SK-N-SH (cell line): ENCODE measurements around the gene PCSK6. TPM values are rescaled to one million over a fixed set of nuclear protein-coding genes. Genes with fewer than 3 reads are reported as not detected.

Source experiments
- CTCF ChIA-PET: fragments of 300-600, 350-600 bp; formaldehyde crosslinking; extraction: SDS; loops from one replicate; lab custom pipeline; 2021; lab: Yijun Ruan, JAX
- POLR2A ChIA-PET: fragments of 350-600 bp; sonication (Branson Sonifier 250); formaldehyde crosslinking; extraction: SDS; loops from one replicate; lab custom pipeline; 2020; ENCODE audit warnings: antibody characterized with exemption, inconsistent platforms; lab: Yijun Ruan, JAX
- DNase-seq: peaks from one replicate; pipeline ENCODE4 v3.0.0; 2012
- H2AFZ ChIP-seq: fragments of 200-600 bp; sonication (generic); 2 replicates; pipeline ENCODE4 v1.8.1; 2016; ENCODE audit warnings: antibody characterized with exemption, mild to moderate bottlenecking, low read depth
- H3F3A ChIP-seq: fragments of 200-600 bp; sonication (generic); replicated peaks from 2 replicates; pipeline ENCODE3; 2016; ENCODE audit warnings: antibody characterized with exemption, mild to moderate bottlenecking; ENCODE audit not compliant: insufficient read depth
- H3K27ac ChIP-seq, 2 experiments: fragments of 200-500 bp in 1 of 2; fragments of 200-600 bp in 1 of 2; sonication (Bioruptor generic) in 1 of 2; sonication (generic), shearing (Covaris generic) in 1 of 2; 2 replicates each; pipeline versions ENCODE4 v1.5.1 to v1.6.1; 2014 to 2016; ENCODE audit warnings: low read depth in 2 of 2, inconsistent platforms in 1 of 2, low read length in 1 of 2, mild to moderate bottlenecking in 1 of 2, mixed read lengths in 1 of 2
- H3K27me3 ChIP-seq: fragments of 200-600 bp; sonication (generic), shearing (Covaris generic); 2 replicates; pipeline ENCODE4 v1.6.1; 2016; ENCODE audit warnings: mixed run types; ENCODE audit not compliant: insufficient read depth
- H3K36me3 ChIP-seq, 2 experiments: fragments of 200-500 bp in 1 of 2; fragments of 200-600 bp in 1 of 2; sonication (Bioruptor generic) in 1 of 2; sonication (generic) in 1 of 2; replicated peaks in 1 of 2; 2 replicates each; pipeline versions ENCODE3 to v1.5.1; 2014 to 2016; ENCODE audit warnings: low read length in 1 of 2, mild to moderate bottlenecking in 1 of 2; ENCODE audit not compliant: insufficient read depth in 2 of 2, control insufficient read depth in 1 of 2
- H3K4me1 ChIP-seq, 2 experiments: fragments of 200-500 bp in 1 of 2; fragments of 200-600 bp in 1 of 2; sonication (Bioruptor generic) in 1 of 2; sonication (generic), shearing (Covaris generic) in 1 of 2; 2 replicates each; pipeline versions ENCODE4 v1.5.1 to v1.6.1; 2014 to 2016; ENCODE audit warnings: low read depth in 1 of 2, low read length in 1 of 2, mixed run types in 1 of 2; ENCODE audit not compliant: insufficient read depth in 2 of 2, control insufficient read depth in 1 of 2
- H3K4me2 ChIP-seq: fragments of 200-600 bp; sonication (generic), shearing (Covaris generic); 2 replicates; pipeline ENCODE4 v1.6.1; 2017; ENCODE audit warnings: mixed run types
- H3K4me3 ChIP-seq, 2 experiments: fragments of 200-500 bp in 1 of 2; fragments of 200-600 bp in 1 of 2; sonication (Bioruptor generic) in 1 of 2; sonication (generic), shearing (Covaris generic) in 1 of 2; 2 replicates each; pipeline versions ENCODE4 v1.5.1 to v1.8.1; 2014 to 2016; ENCODE audit warnings: low read depth in 2 of 2, inconsistent platforms in 1 of 2, low read length in 1 of 2, mild to moderate bottlenecking in 1 of 2, mixed read lengths in 1 of 2, moderate library complexity in 1 of 2
- H3K79me2 ChIP-seq: fragments of 200-600 bp; sonication (generic); 2 replicates; pipeline ENCODE4 v1.8.1; 2017; ENCODE audit warnings: mild to moderate bottlenecking; ENCODE audit not compliant: insufficient read depth
- H3K9ac ChIP-seq: fragments of 200-600 bp; sonication (generic); 2 replicates; pipeline ENCODE4 v1.6.1; 2017; ENCODE audit warnings: mixed run types
- H3K9me2 ChIP-seq: fragments of 200-600 bp; sonication (generic); 2 replicates; pipeline ENCODE4 v1.6.1; 2017; ENCODE audit warnings: mixed run types
- H3K9me3 ChIP-seq: fragments of 200-600 bp; sonication (generic); 2 replicates; pipeline ENCODE4 v1.6.1; 2017; ENCODE audit warnings: mixed run types, mild to moderate bottlenecking, moderate library complexity
- H4K20me1 ChIP-seq: fragments of 200-600 bp; sonication (generic); 2 replicates; pipeline ENCODE4 v1.6.1; 2017; ENCODE audit warnings: mild to moderate bottlenecking, mixed run types; ENCODE audit not compliant: insufficient read depth
- CHD2 ChIP-seq: fragments of 150-350 bp; IDR thresholded peaks from 2 replicates; pipeline ENCODE4 v1.6.1; 2018; ENCODE audit warnings: low read length; ENCODE audit not compliant: partially characterized antibody
- ELF1 ChIP-seq: IDR thresholded peaks from 2 replicates; pipeline ENCODE4 v1.4.0; 2012
- EP300 ChIP-seq, 2 experiments: IDR thresholded peaks; 2 replicates each; pipeline versions ENCODE4 v1.4.0 to v1.6.1; 2012; ENCODE audit warnings: borderline replicate concordance in 1 of 2, low read depth in 1 of 2, low read length in 1 of 2
- FOSL2 ChIP-seq: IDR thresholded peaks from 2 replicates; pipeline ENCODE4 v1.4.0; 2012; ENCODE audit warnings: low read depth, mild to moderate bottlenecking, moderate library complexity, borderline replicate concordance
- MXI1 ChIP-seq: IDR thresholded peaks from 2 replicates; pipeline ENCODE4 v1.6.1; 2012; ENCODE audit warnings: mild to moderate bottlenecking, low read depth, low read length, improper control_type of control experiment
- NFIC ChIP-seq: IDR thresholded peaks from 2 replicates; pipeline ENCODE4 v1.4.0; 2012; ENCODE audit warnings: borderline replicate concordance
- POLR2AphosphoS5 ChIP-seq: IDR thresholded peaks from 2 replicates; pipeline ENCODE4 v1.6.1; 2012; ENCODE audit warnings: low read depth, low read length
- RXRA ChIP-seq: IDR thresholded peaks from 2 replicates; pipeline ENCODE4 v1.4.0; 2012; ENCODE audit warnings: low read depth, mild to moderate bottlenecking, borderline replicate concordance
- WGBS: methylation state at CpG from one replicate; pipeline ENCODE4 v1.1.6; 2017; ENCODE audit warnings: low lambda C conversion rate; 5-methylcytosine and 5-hydroxymethylcytosine counted together
- polyA plus RNA-seq, 3 experiments: library from polyadenylated mRNA; depleted of rRNA; stranded (reverse); fragments of >200 nt; gene quantifications; 2 replicates each; pipeline ENCODE4 v1.2.3, GENCODE V29; 2012
- TF ChIP-seq, protein P1 (sequence below): fragments of 200-600 bp; sonication (generic); IDR thresholded peaks from 2 replicates; pipeline ENCODE4 v1.6.1; 2017; ENCODE audit warnings: antibody characterized with exemption, mild to moderate bottlenecking, moderate library complexity
- TF ChIP-seq, protein P2 (sequence below): IDR thresholded peaks from 2 replicates; pipeline ENCODE4 v1.4.0; 2012; ENCODE audit warnings: low read depth, borderline replicate concordance
- TF ChIP-seq, protein P3 (sequence below): IDR thresholded peaks from 2 replicates; pipeline ENCODE4 v1.6.1; 2012; ENCODE audit warnings: mild to moderate bottlenecking, low read depth, low read length, moderate library complexity
- TF ChIP-seq, protein P4 (sequence below): IDR thresholded peaks from 2 replicates; pipeline ENCODE4; 2012

PCSK6 gene
- polyA plus RNA-seq, 1 of the 3 experiments (the other 2 are of a cell fraction) = 0.03 TPM

DNA sequence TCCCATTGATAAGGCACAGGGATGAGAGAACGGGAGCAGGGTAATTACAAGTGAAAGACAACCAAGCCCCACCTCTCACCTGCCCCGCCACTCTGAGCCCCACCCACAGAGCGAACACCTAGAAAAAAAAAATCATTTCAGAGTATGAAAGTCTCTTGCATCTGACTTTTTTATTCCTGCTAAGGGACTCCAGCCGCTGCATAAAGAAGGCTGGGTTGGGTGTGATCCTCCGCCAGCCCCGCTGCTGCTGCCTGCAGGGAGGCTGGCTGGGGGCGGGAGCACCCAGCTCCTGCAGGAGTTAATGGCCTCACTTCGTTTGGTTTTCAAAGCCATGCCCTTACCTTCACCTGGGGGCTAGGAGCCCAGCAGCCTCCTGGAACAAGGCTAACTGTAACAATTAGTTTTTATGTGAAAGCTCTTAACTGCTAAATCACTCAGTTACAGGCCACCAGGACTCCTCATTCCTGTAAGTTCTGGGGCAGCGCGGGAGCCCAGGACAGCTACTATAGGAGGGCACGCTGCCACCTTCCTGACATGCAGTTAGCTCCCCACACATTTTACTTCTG, 116.5 kb downstream of the PCSK6 start:
- 65% methylated on average over 9 of the region's 11 CpGs for WGBS
- Histone ChIP-seq H3K9me2 (no peaks in the 10 kb centered on the region), H3K4me2 (no peak overlapping the region), H3K79me2 (no peaks in the 10 kb centered on the region), H3K4me1 (peaks cover 0 to 15% of the 10 kb centered on the region in 2 experiments; a peak in 1 of 4 replicates), H4K20me1 (no peaks in the 10 kb centered on the region), H2AFZ (no peak overlapping the region), H3K27ac (no peak overlapping the region), H3K27me3 (no peaks in the 10 kb centered on the region), H3K36me3 (no peaks in the 10 kb centered on the region), H3K4me3 (no peak overlapping the region), H3K9ac (no peak overlapping the region), H3K9me3 (no peaks in the 10 kb centered on the region), H3F3A (no peaks in the 10 kb centered on the region)
- DNase-seq = no peak
- POLR2A ChIA-PET = no interaction called here
- CTCF ChIA-PET = interaction anchor here (0.7 kb wide), 1 partner anchor 268 kb away, joined by 3 read pairs; no protein-coding TSS in a partner anchor
- no peak for TF ChIP-seq RXRA
- TF ChIP-seq, protein P1, sequence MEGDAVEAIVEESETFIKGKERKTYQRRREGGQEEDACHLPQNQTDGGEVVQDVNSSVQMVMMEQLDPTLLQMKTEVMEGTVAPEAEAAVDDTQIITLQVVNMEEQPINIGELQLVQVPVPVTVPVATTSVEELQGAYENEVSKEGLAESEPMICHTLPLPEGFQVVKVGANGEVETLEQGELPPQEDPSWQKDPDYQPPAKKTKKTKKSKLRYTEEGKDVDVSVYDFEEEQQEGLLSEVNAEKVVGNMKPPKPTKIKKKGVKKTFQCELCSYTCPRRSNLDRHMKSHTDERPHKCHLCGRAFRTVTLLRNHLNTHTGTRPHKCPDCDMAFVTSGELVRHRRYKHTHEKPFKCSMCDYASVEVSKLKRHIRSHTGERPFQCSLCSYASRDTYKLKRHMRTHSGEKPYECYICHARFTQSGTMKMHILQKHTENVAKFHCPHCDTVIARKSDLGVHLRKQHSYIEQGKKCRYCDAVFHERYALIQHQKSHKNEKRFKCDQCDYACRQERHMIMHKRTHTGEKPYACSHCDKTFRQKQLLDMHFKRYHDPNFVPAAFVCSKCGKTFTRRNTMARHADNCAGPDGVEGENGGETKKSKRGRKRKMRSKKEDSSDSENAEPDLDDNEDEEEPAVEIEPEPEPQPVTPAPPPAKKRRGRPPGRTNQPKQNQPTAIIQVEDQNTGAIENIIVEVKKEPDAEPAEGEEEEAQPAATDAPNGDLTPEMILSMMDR = no peak
- TF ChIP-seq, protein P2, sequence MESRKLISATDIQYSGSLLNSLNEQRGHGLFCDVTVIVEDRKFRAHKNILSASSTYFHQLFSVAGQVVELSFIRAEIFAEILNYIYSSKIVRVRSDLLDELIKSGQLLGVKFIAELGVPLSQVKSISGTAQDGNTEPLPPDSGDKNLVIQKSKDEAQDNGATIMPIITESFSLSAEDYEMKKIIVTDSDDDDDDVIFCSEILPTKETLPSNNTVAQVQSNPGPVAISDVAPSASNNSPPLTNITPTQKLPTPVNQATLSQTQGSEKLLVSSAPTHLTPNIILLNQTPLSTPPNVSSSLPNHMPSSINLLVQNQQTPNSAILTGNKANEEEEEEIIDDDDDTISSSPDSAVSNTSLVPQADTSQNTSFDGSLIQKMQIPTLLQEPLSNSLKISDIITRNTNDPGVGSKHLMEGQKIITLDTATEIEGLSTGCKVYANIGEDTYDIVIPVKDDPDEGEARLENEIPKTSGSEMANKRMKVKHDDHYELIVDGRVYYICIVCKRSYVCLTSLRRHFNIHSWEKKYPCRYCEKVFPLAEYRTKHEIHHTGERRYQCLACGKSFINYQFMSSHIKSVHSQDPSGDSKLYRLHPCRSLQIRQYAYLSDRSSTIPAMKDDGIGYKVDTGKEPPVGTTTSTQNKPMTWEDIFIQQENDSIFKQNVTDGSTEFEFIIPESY = no peak
- TF ChIP-seq ELF1 = no peak
- TF ChIP-seq, protein P3, sequence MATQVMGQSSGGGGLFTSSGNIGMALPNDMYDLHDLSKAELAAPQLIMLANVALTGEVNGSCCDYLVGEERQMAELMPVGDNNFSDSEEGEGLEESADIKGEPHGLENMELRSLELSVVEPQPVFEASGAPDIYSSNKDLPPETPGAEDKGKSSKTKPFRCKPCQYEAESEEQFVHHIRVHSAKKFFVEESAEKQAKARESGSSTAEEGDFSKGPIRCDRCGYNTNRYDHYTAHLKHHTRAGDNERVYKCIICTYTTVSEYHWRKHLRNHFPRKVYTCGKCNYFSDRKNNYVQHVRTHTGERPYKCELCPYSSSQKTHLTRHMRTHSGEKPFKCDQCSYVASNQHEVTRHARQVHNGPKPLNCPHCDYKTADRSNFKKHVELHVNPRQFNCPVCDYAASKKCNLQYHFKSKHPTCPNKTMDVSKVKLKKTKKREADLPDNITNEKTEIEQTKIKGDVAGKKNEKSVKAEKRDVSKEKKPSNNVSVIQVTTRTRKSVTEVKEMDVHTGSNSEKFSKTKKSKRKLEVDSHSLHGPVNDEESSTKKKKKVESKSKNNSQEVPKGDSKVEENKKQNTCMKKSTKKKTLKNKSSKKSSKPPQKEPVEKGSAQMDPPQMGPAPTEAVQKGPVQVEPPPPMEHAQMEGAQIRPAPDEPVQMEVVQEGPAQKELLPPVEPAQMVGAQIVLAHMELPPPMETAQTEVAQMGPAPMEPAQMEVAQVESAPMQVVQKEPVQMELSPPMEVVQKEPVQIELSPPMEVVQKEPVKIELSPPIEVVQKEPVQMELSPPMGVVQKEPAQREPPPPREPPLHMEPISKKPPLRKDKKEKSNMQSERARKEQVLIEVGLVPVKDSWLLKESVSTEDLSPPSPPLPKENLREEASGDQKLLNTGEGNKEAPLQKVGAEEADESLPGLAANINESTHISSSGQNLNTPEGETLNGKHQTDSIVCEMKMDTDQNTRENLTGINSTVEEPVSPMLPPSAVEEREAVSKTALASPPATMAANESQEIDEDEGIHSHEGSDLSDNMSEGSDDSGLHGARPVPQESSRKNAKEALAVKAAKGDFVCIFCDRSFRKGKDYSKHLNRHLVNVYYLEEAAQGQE = no peak
- TF ChIP-seq NFIC = no peak
- no peak for TF ChIP-seq POLR2AphosphoS5
- TF ChIP-seq EP300 (IDR thresholded peaks at IDR 0.05; ENCODE audit: borderline replicate concordance in 1 of 2, low read depth in 1 of 2, low read length in 1 of 2) = no peak
- TF ChIP-seq FOSL2 = no peak
- TF ChIP-seq, protein P4, sequence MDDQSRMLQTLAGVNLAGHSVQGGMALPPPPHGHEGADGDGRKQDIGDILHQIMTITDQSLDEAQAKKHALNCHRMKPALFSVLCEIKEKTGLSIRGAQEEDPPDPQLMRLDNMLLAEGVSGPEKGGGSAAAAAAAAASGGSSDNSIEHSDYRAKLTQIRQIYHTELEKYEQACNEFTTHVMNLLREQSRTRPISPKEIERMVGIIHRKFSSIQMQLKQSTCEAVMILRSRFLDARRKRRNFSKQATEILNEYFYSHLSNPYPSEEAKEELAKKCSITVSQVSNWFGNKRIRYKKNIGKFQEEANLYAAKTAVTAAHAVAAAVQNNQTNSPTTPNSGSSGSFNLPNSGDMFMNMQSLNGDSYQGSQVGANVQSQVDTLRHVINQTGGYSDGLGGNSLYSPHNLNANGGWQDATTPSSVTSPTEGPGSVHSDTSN = no peak
- no peak for TF ChIP-seq CHD2
- TF ChIP-seq MXI1 = no peak
